ENCODE data around the gene MBD3L2B.
A peak's percentile ranks its signal among the peaks of the same experiment; 100 is the strongest.

MBD3L2B gene

GRCh38 chr19:7010722-7011593, 10.3 kb downstream of the MBD3L2B start:
- DNase-seq, result no peak

GRCh38 chr19:7007859-7008258, 13.4 kb downstream of the MBD3L2B start:
- DNase-seq, result peak; percentile 27

GRCh38 chr19:7006135-7006704, 15.0 kb downstream of the MBD3L2B start:
- no peak for DNase-seq

- DNase-seq, result peak; percentile 69
Measured at GRCh38 chr19:7004313-7004931, 16.8 kb downstream of the MBD3L2B start.

GRCh38 chr19:7000816-7001215, 20.4 kb downstream of the MBD3L2B start:
- DNase-seq, result no peak

- DNase-seq, result no peak
Measured at GRCh38 chr19:7000333-7000732, 20.9 kb downstream of the MBD3L2B start.

- no peak for DNase-seq
Measured at GRCh38 chr19:6999933-7000332, 21.3 kb downstream of the MBD3L2B start.

- no peak for DNase-seq
Measured at GRCh38 chr19:6997679-6998445, 23.4 kb downstream of the MBD3L2B start.

- DNase-seq, result no peak
Measured at GRCh38 chr19:6996810-6997209, 24.4 kb downstream of the MBD3L2B start.

- DNase-seq, result no peak
Measured at GRCh38 chr19:6995054-6995453, 26.2 kb downstream of the MBD3L2B start.

GRCh38 chr19:6988257-6988656, 33.0 kb downstream of the MBD3L2B start:
- no peak for DNase-seq

GRCh38 chr19:6987850-6988249, 33.4 kb downstream of the MBD3L2B start:
- no peak for DNase-seq

- no peak for DNase-seq
Measured at GRCh38 chr19:6983448-6983847, 37.8 kb downstream of the MBD3L2B start.

GRCh38 chr19:6979399-6979798, 41.8 kb downstream of the MBD3L2B start:
- DNase-seq, result no peak

GRCh38 chr19:6976197-6976596, 45.0 kb downstream of the MBD3L2B start:
- no peak for DNase-seq

GRCh38 chr19:6971366-6971765, 49.9 kb downstream of the MBD3L2B start:
- DNase-seq, result no peak

GRCh38 chr19:6970443-6970842, 50.8 kb downstream of the MBD3L2B start:
- peak; percentile 23 for DNase-seq

- DNase-seq, result no peak
Measured at GRCh38 chr19:6970021-6970420, 51.2 kb downstream of the MBD3L2B start.

- DNase-seq, result no peak
Measured at GRCh38 chr19:6969490-6969889, 51.7 kb downstream of the MBD3L2B start.

All from RPMI8226 (cell line).